Activated CD4-positive, alpha-beta memory T cell treated with anti-CD3 and anti-CD28 coated beads, Interleukin-2, amount 10 ng/mL, durations not matched to agents 7 days and 5 days (primary cell): ENCODE data around the gene PSMB7. TPM values are rescaled to one million over a fixed set of nuclear protein-coding genes. Genes with fewer than 3 reads are reported as not detected.

Experiments used
- CTCF ChIA-PET: fragments of 350-600 bp; sonication (Branson Sonifier 250); formaldehyde crosslinking; loops from one replicate; lab custom pipeline; 2021; ENCODE audit warnings: antibody characterized with exemption, inconsistent platforms; lab: Charles Lee
- POLR2A ChIA-PET: fragments of 350-600 bp; sonication (Branson Sonifier 250); formaldehyde crosslinking; loops from one replicate; lab custom pipeline; 2021; ENCODE audit warnings: antibody characterized with exemption; lab: Charles Lee
- DNase-seq: peaks from one replicate; pipeline ENCODE4 v3.0.0-alpha.2; 2020
- H3K27ac Mint-ChIP-seq: one replicate; pipeline ENCODE4 v1.8.0; 2021; ENCODE audit warnings: mild to moderate bottlenecking, mixed read lengths
- H3K27me3 Mint-ChIP-seq: one replicate; pipeline ENCODE4 v1.8.0; 2021; ENCODE audit warnings: mixed read lengths
- H3K36me3 Mint-ChIP-seq: one replicate; pipeline ENCODE4 v1.8.0; 2021; ENCODE audit warnings: low read depth, mixed read lengths
- H3K4me1 Mint-ChIP-seq: one replicate; pipeline ENCODE4 v1.8.0; 2021; ENCODE audit warnings: mixed read lengths
- H3K4me3 Mint-ChIP-seq: one replicate; pipeline ENCODE4 v1.8.0; 2021; ENCODE audit warnings: mild to moderate bottlenecking, mixed read lengths
- H3K9me3 Mint-ChIP-seq: one replicate; pipeline ENCODE4 v1.8.0; 2021; ENCODE audit warnings: mixed read lengths
- total RNA-seq, 2 experiments: library from RNA; stranded (reverse); gene quantifications; one replicate each; pipeline ENCODE4 v1.2.3, GENCODE V29; 2021

PSMB7 gene
- total RNA-seq, 2 experiments from 2014 or later, result 113 to 120 TPM

GRCh38 chr9:124307379-124308030 lies 107.7 kb downstream of the PSMB7 start:
- CTCF ChIA-PET, result no interaction called here

GRCh38 chr9:124306098-124306735 lies 109.0 kb downstream of the PSMB7 start:
- ChIA-PET CTCF (interaction anchor here (0.7 kb wide), 1 partner anchor 46 kb away, joined by 3 read pairs; no protein-coding TSS in a partner anchor), POLR2A (no interaction called here)
- H3K4me1 Mint-ChIP-seq, result peaks cover 4% of the 10 kb centered on the region
- H3K27ac Mint-ChIP-seq, result no peak overlapping the region
- H3K4me3 Mint-ChIP-seq, result no peak overlapping the region
- no peaks in the 10 kb centered on the region for H3K36me3 Mint-ChIP-seq
- no peaks in the 10 kb centered on the region for H3K27me3 Mint-ChIP-seq
- DNase-seq, result no peak
- no peaks in the 10 kb centered on the region for H3K9me3 Mint-ChIP-seq

More at GRCh38 chr9:124307379-124308030, 107.7 kb downstream of the PSMB7 start:
- Mint-ChIP-seq H3K4me1 (peaks cover 4% of the 10 kb centered on the region), H3K36me3 (no peaks in the 10 kb centered on the region), H3K9me3 (no peaks in the 10 kb centered on the region), H3K27ac (no peak overlapping the region), H3K27me3 (no peaks in the 10 kb centered on the region), H3K4me3 (no peak overlapping the region)
- no peak for DNase-seq
- POLR2A ChIA-PET, result no interaction called here

- H3K4me3 Mint-ChIP-seq, result no peak overlapping the region
- CTCF ChIA-PET, result interaction anchor here (1.1 kb wide), 1 partner anchor 178 kb away, joined by 3 read pairs; no protein-coding TSS in a partner anchor
- no peak for DNase-seq
- no peaks in the 10 kb centered on the region for H3K9me3 Mint-ChIP-seq
- peaks cover 11% of the 10 kb centered on the region for H3K4me1 Mint-ChIP-seq
- POLR2A ChIA-PET, result no interaction called here
- H3K36me3 Mint-ChIP-seq, result no peaks in the 10 kb centered on the region
- no peaks in the 10 kb centered on the region for H3K27me3 Mint-ChIP-seq
- H3K27ac Mint-ChIP-seq, result no peak overlapping the region
Measured at GRCh38 chr9:124304285-124304684, 111.0 kb downstream of the PSMB7 start.

GRCh38 chr9:124303762-124304161 lies 111.5 kb downstream of the PSMB7 start:
- no peak for DNase-seq
- ChIA-PET POLR2A (no interaction called here), CTCF (interaction anchor here (1.1 kb wide), 1 partner anchor 178 kb away, joined by 3 read pairs; no protein-coding TSS in a partner anchor)
- no peaks in the 10 kb centered on the region for H3K9me3 Mint-ChIP-seq
- no peak overlapping the region for H3K4me3 Mint-ChIP-seq
- no peaks in the 10 kb centered on the region for H3K36me3 Mint-ChIP-seq
- no peaks in the 10 kb centered on the region for H3K27me3 Mint-ChIP-seq
- peaks cover 13% of the 10 kb centered on the region for H3K4me1 Mint-ChIP-seq
- no peak overlapping the region for H3K27ac Mint-ChIP-seq

Other genes with a start within 250 kb of the PSMB7 start
- 10 to 100 TPM; 16.9 to 18.9 TPM for gene NEK6, start 157.5 kb downstream of the PSMB7 start, total RNA-seq
- gene ADGRD2, start 35.0 kb upstream of the PSMB7 start, total RNA-seq, result not detected
- gene NR5A1, start 92.0 kb upstream of the PSMB7 start, total RNA-seq, result not detected